ENCODE measurements around the gene INAFM2.

The INAFM2 gene

GRCh38 chr15:40334541-40334940 lies 11.0 kb downstream of the INAFM2 start:
- Histone ChIP-seq H3K9me3 (ENCODE audit: control insufficient read depth in 5 of 5, low read length in 5 of 5) (no peaks in the 10 kb centered on the region), H3K9ac (ENCODE audit: low read length in 5 of 5) (peak overlapping the region in 2 of 5 donors; percentile 2 to 39), H3K36me3 (ENCODE audit: control insufficient read depth in 5 of 5, insufficient read depth in 5 of 5, low read length in 5 of 5) (peaks cover 0 to 2% (median 0%) of the 10 kb centered on the region in 5 donors), H3K4me1 (ENCODE audit: control insufficient read depth in 5 of 5, insufficient read depth in 5 of 5, low read length in 5 of 5) (peaks cover 4 to 85% (median 50%) of the 10 kb centered on the region in 5 donors), H3K27ac (ENCODE audit: low read depth, low read length) (peak overlapping the region; percentile 13), H3K4me3 (ENCODE audit: low read depth in 1 of 5, low read length in 5 of 5) (no peak overlapping the region), H3K27me3 (ENCODE audit: control insufficient read depth in 5 of 5, insufficient read depth in 4 of 5, low read length in 5 of 5) (no peaks in the 10 kb centered on the region)

- Histone ChIP-seq H3K27ac (ENCODE audit: low read depth, low read length) (no peak overlapping the region), H3K27me3 (ENCODE audit: control insufficient read depth in 5 of 5, insufficient read depth in 4 of 5, low read length in 5 of 5) (no peaks in the 10 kb centered on the region), H3K36me3 (ENCODE audit: control insufficient read depth in 5 of 5, insufficient read depth in 5 of 5, low read length in 5 of 5) (peaks cover 0 to 2% (median 0%) of the 10 kb centered on the region in 5 donors), H3K9ac (ENCODE audit: low read length in 5 of 5) (peak overlapping the region in 1 of 5 donors; percentile 39), H3K9me3 (ENCODE audit: control insufficient read depth in 5 of 5, low read length in 5 of 5) (no peaks in the 10 kb centered on the region), H3K4me1 (ENCODE audit: control insufficient read depth in 5 of 5, insufficient read depth in 5 of 5, low read length in 5 of 5) (peaks cover 7 to 88% (median 56%) of the 10 kb centered on the region in 5 donors), H3K4me3 (ENCODE audit: low read depth in 1 of 5, low read length in 5 of 5) (no peak overlapping the region)
Measured at GRCh38 chr15:40334941-40335795, 11.7 kb downstream of the INAFM2 start.

GRCh38 chr15:40335938-40336743 lies 12.6 kb downstream of the INAFM2 start:
- Histone ChIP-seq H3K9ac (ENCODE audit: low read length in 5 of 5) (no peak overlapping the region), H3K9me3 (ENCODE audit: control insufficient read depth in 5 of 5, low read length in 5 of 5) (no peaks in the 10 kb centered on the region), H3K36me3 (ENCODE audit: control insufficient read depth in 5 of 5, insufficient read depth in 5 of 5, low read length in 5 of 5) (peaks cover 0 to 2% (median 0%) of the 10 kb centered on the region in 5 donors), H3K27ac (ENCODE audit: low read depth, low read length) (no peak overlapping the region), H3K4me3 (ENCODE audit: low read depth in 1 of 5, low read length in 5 of 5) (no peak overlapping the region), H3K4me1 (ENCODE audit: control insufficient read depth in 5 of 5, insufficient read depth in 5 of 5, low read length in 5 of 5) (peaks cover 13 to 92% (median 66%) of the 10 kb centered on the region in 5 donors), H3K27me3 (ENCODE audit: control insufficient read depth in 5 of 5, insufficient read depth in 4 of 5, low read length in 5 of 5) (no peaks in the 10 kb centered on the region)

- H3K9me3 ChIP-seq (ENCODE audit: control insufficient read depth in 5 of 5, low read length in 5 of 5): no peaks in the 10 kb centered on the region
- no peaks in the 10 kb centered on the region for H3K27me3 ChIP-seq (ENCODE audit: control insufficient read depth in 5 of 5, insufficient read depth in 4 of 5, low read length in 5 of 5)
- no peak overlapping the region for H3K27ac ChIP-seq (ENCODE audit: low read depth, low read length)
- peaks cover 0 to 2% (median 0%) of the 10 kb centered on the region in 5 donors for H3K36me3 ChIP-seq (ENCODE audit: control insufficient read depth in 5 of 5, insufficient read depth in 5 of 5, low read length in 5 of 5)
- peaks cover 13 to 96% (median 68%) of the 10 kb centered on the region in 5 donors for H3K4me1 ChIP-seq (ENCODE audit: control insufficient read depth in 5 of 5, insufficient read depth in 5 of 5, low read length in 5 of 5)
- H3K4me3 ChIP-seq (ENCODE audit: low read depth in 1 of 5, low read length in 5 of 5): no peak overlapping the region
- H3K9ac ChIP-seq (ENCODE audit: low read length in 5 of 5): no peak overlapping the region
Measured at GRCh38 chr15:40336744-40337122, 13.2 kb downstream of the INAFM2 start.

- no peaks in the 10 kb centered on the region for H3K9me3 ChIP-seq (ENCODE audit: control insufficient read depth in 5 of 5, low read length in 5 of 5)
- H3K27me3 ChIP-seq (ENCODE audit: control insufficient read depth in 5 of 5, insufficient read depth in 4 of 5, low read length in 5 of 5): no peaks in the 10 kb centered on the region
- H3K4me3 ChIP-seq (ENCODE audit: low read depth in 1 of 5, low read length in 5 of 5): no peak overlapping the region
- no peak overlapping the region for H3K27ac ChIP-seq (ENCODE audit: low read depth, low read length)
- peaks cover 13 to 88% (median 70%) of the 10 kb centered on the region in 5 donors for H3K4me1 ChIP-seq (ENCODE audit: control insufficient read depth in 5 of 5, insufficient read depth in 5 of 5, low read length in 5 of 5)
- H3K36me3 ChIP-seq (ENCODE audit: control insufficient read depth in 5 of 5, insufficient read depth in 5 of 5, low read length in 5 of 5): peaks cover 0 to 2% (median 0%) of the 10 kb centered on the region in 5 donors
- no peak overlapping the region for H3K9ac ChIP-seq (ENCODE audit: low read length in 5 of 5)
Measured at GRCh38 chr15:40337597-40337996, 14.1 kb downstream of the INAFM2 start.

- peaks cover 15 to 88% (median 73%) of the 10 kb centered on the region in 5 donors for H3K4me1 ChIP-seq (ENCODE audit: control insufficient read depth in 5 of 5, insufficient read depth in 5 of 5, low read length in 5 of 5)
Measured at GRCh38 chr15:40338041-40338657, 14.7 kb downstream of the INAFM2 start.

GRCh38 chr15:40338921-40339620 lies 15.6 kb downstream of the INAFM2 start:
- no peaks in the 10 kb centered on the region for H3K27me3 ChIP-seq (ENCODE audit: control insufficient read depth in 5 of 5, insufficient read depth in 4 of 5, low read length in 5 of 5)
- peak overlapping the region in 1 of 5 donors; percentile 58 for H3K4me3 ChIP-seq (ENCODE audit: low read depth in 1 of 5, low read length in 5 of 5)
- no peaks in the 10 kb centered on the region for H3K9me3 ChIP-seq (ENCODE audit: control insufficient read depth in 5 of 5, low read length in 5 of 5)
- H3K4me1 ChIP-seq (ENCODE audit: control insufficient read depth in 5 of 5, insufficient read depth in 5 of 5, low read length in 5 of 5): peaks cover 15 to 86% (median 73%) of the 10 kb centered on the region in 5 donors
- peak overlapping the region; percentile 94 for H3K27ac ChIP-seq (ENCODE audit: low read depth, low read length)
- peak overlapping the region in 2 of 5 donors; percentile 70 to 74 for H3K9ac ChIP-seq (ENCODE audit: low read length in 5 of 5)
- H3K36me3 ChIP-seq (ENCODE audit: control insufficient read depth in 5 of 5, insufficient read depth in 5 of 5, low read length in 5 of 5): peaks cover 0 to 2% (median 0%) of the 10 kb centered on the region in 5 donors

More at GRCh38 chr15:40338041-40338657, 14.7 kb downstream of the INAFM2 start:
- Histone ChIP-seq H3K9ac (ENCODE audit: low read length in 5 of 5) (peak overlapping the region in 1 of 5 donors; percentile 3), H3K27me3 (ENCODE audit: control insufficient read depth in 5 of 5, insufficient read depth in 4 of 5, low read length in 5 of 5) (no peaks in the 10 kb centered on the region), H3K4me3 (ENCODE audit: low read depth in 1 of 5, low read length in 5 of 5) (no peak overlapping the region), H3K36me3 (ENCODE audit: control insufficient read depth in 5 of 5, insufficient read depth in 5 of 5, low read length in 5 of 5) (peaks cover 0 to 2% (median 0%) of the 10 kb centered on the region in 5 donors), H3K9me3 (ENCODE audit: control insufficient read depth in 5 of 5, low read length in 5 of 5) (no peaks in the 10 kb centered on the region), H3K27ac (ENCODE audit: low read depth, low read length) (no peak overlapping the region)

- peaks cover 0 to 2% (median 0%) of the 10 kb centered on the region in 5 donors for H3K36me3 ChIP-seq (ENCODE audit: control insufficient read depth in 5 of 5, insufficient read depth in 5 of 5, low read length in 5 of 5)
- H3K9ac ChIP-seq (ENCODE audit: low read length in 5 of 5): peak overlapping the region in 4 of 5 donors; percentile 68 to 81 (median 72)
- peak overlapping the region; percentile 94 for H3K27ac ChIP-seq (ENCODE audit: low read depth, low read length)
- peak overlapping the region in 2 of 5 donors; percentile 57 to 58 for H3K4me3 ChIP-seq (ENCODE audit: low read depth in 1 of 5, low read length in 5 of 5)
- no peaks in the 10 kb centered on the region for H3K9me3 ChIP-seq (ENCODE audit: control insufficient read depth in 5 of 5, low read length in 5 of 5)
- peaks cover 12 to 86% (median 70%) of the 10 kb centered on the region in 5 donors for H3K4me1 ChIP-seq (ENCODE audit: control insufficient read depth in 5 of 5, insufficient read depth in 5 of 5, low read length in 5 of 5)
- no peaks in the 10 kb centered on the region for H3K27me3 ChIP-seq (ENCODE audit: control insufficient read depth in 5 of 5, insufficient read depth in 4 of 5, low read length in 5 of 5)
Measured at GRCh38 chr15:40339621-40339945, 16.1 kb downstream of the INAFM2 start.

- H3K9ac ChIP-seq (ENCODE audit: low read length in 5 of 5): peak overlapping the region in 4 of 5 donors; percentile 68 to 81 (median 72)
- H3K4me1 ChIP-seq (ENCODE audit: control insufficient read depth in 5 of 5, insufficient read depth in 5 of 5, low read length in 5 of 5): peaks cover 12 to 80% (median 64%) of the 10 kb centered on the region in 5 donors
Measured at GRCh38 chr15:40340038-40340739, 16.7 kb downstream of the INAFM2 start.

More at GRCh38 chr15:40340038-40340739, 16.7 kb downstream of the INAFM2 start:
- Histone ChIP-seq H3K27me3 (ENCODE audit: control insufficient read depth in 5 of 5, insufficient read depth in 4 of 5, low read length in 5 of 5) (no peaks in the 10 kb centered on the region), H3K27ac (ENCODE audit: low read depth, low read length) (peak overlapping the region; percentile 94), H3K4me3 (ENCODE audit: low read depth in 1 of 5, low read length in 5 of 5) (peak overlapping the region in 4 of 5 donors; percentile 32 to 58 (median 50)), H3K36me3 (ENCODE audit: control insufficient read depth in 5 of 5, insufficient read depth in 5 of 5, low read length in 5 of 5) (no peaks in the 10 kb centered on the region), H3K9me3 (ENCODE audit: control insufficient read depth in 5 of 5, low read length in 5 of 5) (no peaks in the 10 kb centered on the region)

All from subcutaneous abdominal adipose tissue (tissue), 5 donors.